Thyroid gland (tissue), 4 donors: ENCODE data around the gene CNNM3.

Experiments used
- POLR2A ChIP-seq, 2 donors: fragments of 450-650 bp; IDR thresholded peaks; one replicate each; pipeline ENCODE4 v1.6.1; 2017; ENCODE audit warnings: antibody characterized with exemption in 2 of 2, mild to moderate bottlenecking in 2 of 2, moderate library complexity in 1 of 2
- TF ChIP-seq, protein P1 (sequence below), 6 experiments: fragments of 200-600 bp in 3 of 6; fragments of 450-650 bp in 3 of 6; sonication (generic) in 3 of 6; IDR thresholded peaks; one replicate each; pipeline ENCODE4 v1.5.1; 2016 to 2019; ENCODE audit warnings: antibody characterized with exemption in 6 of 6, mild to moderate bottlenecking in 2 of 6, inconsistent platforms in 1 of 6, moderate library complexity in 1 of 6

DNA sequence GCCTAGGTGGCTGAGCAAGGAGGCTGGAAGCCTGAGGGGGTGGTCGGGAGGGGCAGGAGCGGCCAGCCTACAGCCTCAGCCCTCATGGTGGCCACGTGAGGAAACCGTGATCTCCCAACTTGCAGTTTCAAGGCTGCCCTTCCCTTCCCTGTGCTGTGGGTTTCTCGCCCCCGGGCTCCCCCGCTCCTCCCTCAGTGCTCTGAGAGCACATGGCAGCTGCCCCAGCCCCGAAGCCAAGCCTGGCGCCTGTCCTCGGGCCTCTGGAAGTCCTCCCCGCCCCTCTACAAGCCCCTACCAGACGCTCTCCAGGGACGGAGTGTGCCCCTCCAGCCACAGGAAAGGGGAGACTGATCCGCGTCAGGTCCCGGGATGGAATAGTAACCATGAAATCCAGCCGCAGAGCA, 28.3 kb downstream of the CNNM3 start:
- TF ChIP-seq, protein P1, sequence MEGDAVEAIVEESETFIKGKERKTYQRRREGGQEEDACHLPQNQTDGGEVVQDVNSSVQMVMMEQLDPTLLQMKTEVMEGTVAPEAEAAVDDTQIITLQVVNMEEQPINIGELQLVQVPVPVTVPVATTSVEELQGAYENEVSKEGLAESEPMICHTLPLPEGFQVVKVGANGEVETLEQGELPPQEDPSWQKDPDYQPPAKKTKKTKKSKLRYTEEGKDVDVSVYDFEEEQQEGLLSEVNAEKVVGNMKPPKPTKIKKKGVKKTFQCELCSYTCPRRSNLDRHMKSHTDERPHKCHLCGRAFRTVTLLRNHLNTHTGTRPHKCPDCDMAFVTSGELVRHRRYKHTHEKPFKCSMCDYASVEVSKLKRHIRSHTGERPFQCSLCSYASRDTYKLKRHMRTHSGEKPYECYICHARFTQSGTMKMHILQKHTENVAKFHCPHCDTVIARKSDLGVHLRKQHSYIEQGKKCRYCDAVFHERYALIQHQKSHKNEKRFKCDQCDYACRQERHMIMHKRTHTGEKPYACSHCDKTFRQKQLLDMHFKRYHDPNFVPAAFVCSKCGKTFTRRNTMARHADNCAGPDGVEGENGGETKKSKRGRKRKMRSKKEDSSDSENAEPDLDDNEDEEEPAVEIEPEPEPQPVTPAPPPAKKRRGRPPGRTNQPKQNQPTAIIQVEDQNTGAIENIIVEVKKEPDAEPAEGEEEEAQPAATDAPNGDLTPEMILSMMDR (IDR thresholded peaks at IDR 0.05), result no peak
- no peak for TF ChIP-seq POLR2A (IDR thresholded peaks at IDR 0.05)
